Fibroblast of lung (primary cell): Measurements from ENCODE around the gene BMPR1A. TPM values are rescaled to one million over a fixed set of nuclear protein-coding genes. Genes with fewer than 3 reads are reported as not detected.

ENCODE experiments used
- DNase-seq, 2 donors: peaks; one replicate each; pipeline versions ENCODE4 v3.0.0 to v3.0.0-alpha.2; 2010; ENCODE audit warnings: low read depth in 2 of 2
- H2AFZ ChIP-seq: 2 replicates; pipeline ENCODE4 v1.5.1; 2012; ENCODE audit warnings: low read length, control low read depth, inconsistent platforms
- H3K27ac ChIP-seq: 2 replicates; pipeline ENCODE4 v1.5.1; 2011; ENCODE audit warnings: low read length, control low read depth; ENCODE audit not compliant: insufficient read depth
- H3K27me3 ChIP-seq: 2 replicates; pipeline ENCODE4 v1.5.1; 2011; ENCODE audit warnings: mild to moderate bottlenecking, low read length; ENCODE audit not compliant: control insufficient read depth, insufficient read depth
- H3K36me3 ChIP-seq: 2 replicates; pipeline ENCODE4 v1.5.1; 2011; ENCODE audit warnings: low read length; ENCODE audit not compliant: control insufficient read depth, insufficient read depth
- H3K4me1 ChIP-seq: 2 replicates; pipeline ENCODE4 v1.5.1; 2011; ENCODE audit warnings: low read length; ENCODE audit not compliant: control insufficient read depth, insufficient read depth; ENCODE audit errors: extremely low read depth
- H3K4me2 ChIP-seq: 2 replicates; pipeline ENCODE4 v1.5.1; 2011; ENCODE audit warnings: low read length, control low read depth; ENCODE audit not compliant: insufficient read depth; ENCODE audit errors: extremely low read depth
- H3K4me3 ChIP-seq, 4 experiments: fragments of 200-600 bp in 1 of 4; sonication (generic) in 1 of 4; replicated peaks in 1 of 4; 2 replicates each; pipeline ENCODE4 v1.5.1; 2011 to 2016; ENCODE audit warnings: low read length in 4 of 4, low read depth in 3 of 4, mild to moderate bottlenecking in 3 of 4, control low read depth in 2 of 4, inconsistent platforms in 1 of 4, mixed read lengths in 1 of 4; ENCODE audit not compliant: insufficient read depth in 1 of 4; ENCODE audit errors: control extremely low read depth in 1 of 4
- H3K79me2 ChIP-seq: 2 replicates; pipeline ENCODE4 v1.5.1; 2012; ENCODE audit warnings: mild to moderate bottlenecking, low read length, inconsistent platforms; ENCODE audit not compliant: control insufficient read depth, insufficient read depth
- H3K9ac ChIP-seq: 2 replicates; pipeline ENCODE4 v1.5.1; 2011; ENCODE audit warnings: mild to moderate bottlenecking, low read length, control low read depth; ENCODE audit not compliant: insufficient read depth
- H3K9me3 ChIP-seq: 2 replicates; pipeline ENCODE4 v1.5.1; 2012; ENCODE audit warnings: low read depth, low read length; ENCODE audit not compliant: control insufficient read depth, insufficient read depth
- H4K20me1 ChIP-seq: 2 replicates; pipeline ENCODE4 v1.5.1; 2011; ENCODE audit warnings: low read length; ENCODE audit not compliant: control insufficient read depth, insufficient read depth; ENCODE audit errors: extremely low read depth
- CTCF ChIP-seq, 2 donors: IDR thresholded peaks in 1 of 2; conservative IDR thresholded peaks in 1 of 2; 1 replicate in 1 of 2; 2 replicates in 1 of 2; pipeline ENCODE4 v1.5.1; 2011 to 2012; ENCODE audit warnings: low read length in 2 of 2, control low read depth in 1 of 2, inconsistent platforms in 1 of 2, low read depth in 1 of 2, mild to moderate bottlenecking in 1 of 2
- EZH2 ChIP-seq: IDR thresholded peaks from 2 replicates; pipeline ENCODE4 v1.5.1; 2012; ENCODE audit warnings: low read length, control low read depth, mild to moderate bottlenecking; ENCODE audit errors: missing control alignments
- polyA plus RNA-seq, 2 donors: library from polyadenylated mRNA; depleted of rRNA in 1 of 2; stranded (reverse) in 1 of 2; unstranded in 1 of 2; fragments of >200 nt; gene quantifications; 2 replicates each; pipeline ENCODE4 v1.2.1, GENCODE V29; 2011 to 2012; ENCODE audit warnings: missing spikeins in 1 of 2
- total RNA-seq: library from RNA; depleted of rRNA; stranded (reverse); fragments of >200 nt; gene quantifications from 2 replicates; pipeline ENCODE4 v1.2.1, GENCODE V29; 2014

BMPR1A gene
- total and polyA plus RNA-seq, 2 donors (not counting 1 experiment from before 2014, with no cell fraction given) = 52.8 to 61.8 TPM

GRCh38 chr10:86871563-86872183 lies 115.3 kb downstream of the BMPR1A start:
- Histone ChIP-seq H2AFZ (no peak overlapping the region), H3K27ac (no peak overlapping the region), H3K9ac (no peak overlapping the region), H4K20me1 (no peaks in the 10 kb centered on the region), H3K79me2 (peaks cover 2% of the 10 kb centered on the region), H3K4me2 (no peak overlapping the region), H3K9me3 (no peaks in the 10 kb centered on the region), H3K27me3 (no peaks in the 10 kb centered on the region), H3K4me3 (no peak overlapping the region), H3K36me3 (no peaks in the 10 kb centered on the region), H3K4me1 (peaks cover 4% of the 10 kb centered on the region)
- TF ChIP-seq CTCF (conservative IDR thresholded peaks at IDR 0.05 in 1 of 2, IDR thresholded peaks at IDR 0.05 in 1 of 2; ENCODE audit: low read depth in 1 of 2, low read length in 2 of 2) = no peak
- no peak for TF ChIP-seq EZH2
- DNase-seq = peak in 1 of 2 donors; percentile 56

GRCh38 chr10:86872757-86873156 lies 116.3 kb downstream of the BMPR1A start:
- Histone ChIP-seq H3K27me3 (no peaks in the 10 kb centered on the region), H3K9me3 (no peaks in the 10 kb centered on the region), H3K4me1 (peaks cover 4% of the 10 kb centered on the region), H2AFZ (no peak overlapping the region), H3K4me3 (no peak overlapping the region), H3K79me2 (peaks cover 2% of the 10 kb centered on the region), H3K27ac (no peak overlapping the region), H3K4me2 (no peak overlapping the region), H3K9ac (no peak overlapping the region), H3K36me3 (no peaks in the 10 kb centered on the region), H4K20me1 (no peaks in the 10 kb centered on the region)
- DNase-seq = peak in 1 of 2 donors; percentile 15
- no peak for TF ChIP-seq EZH2
- no peak for TF ChIP-seq CTCF (conservative IDR thresholded peaks at IDR 0.05 in 1 of 2, IDR thresholded peaks at IDR 0.05 in 1 of 2; ENCODE audit: low read depth in 1 of 2, low read length in 2 of 2)

- H3K4me2 ChIP-seq = no peak overlapping the region
- no peak overlapping the region for H3K27ac ChIP-seq
- DNase-seq = peak; percentile 12 to 41
Observed at GRCh38 chr10:86876748-86877147, 120.3 kb downstream of the BMPR1A start.

More at GRCh38 chr10:86876748-86877147, 120.3 kb downstream of the BMPR1A start:
- Histone ChIP-seq H3K9me3 (no peaks in the 10 kb centered on the region), H3K4me1 (peaks cover 2% of the 10 kb centered on the region), H2AFZ (no peak overlapping the region), H4K20me1 (no peaks in the 10 kb centered on the region), H3K36me3 (no peaks in the 10 kb centered on the region), H3K27me3 (no peaks in the 10 kb centered on the region), H3K79me2 (peaks cover 2% of the 10 kb centered on the region), H3K9ac (no peak overlapping the region), H3K4me3 (no peak overlapping the region)
- TF ChIP-seq EZH2 (no peak), CTCF (conservative IDR thresholded peaks at IDR 0.05 in 1 of 2, IDR thresholded peaks at IDR 0.05 in 1 of 2; ENCODE audit: low read depth in 1 of 2, low read length in 2 of 2) (no peak)
